HEK293T (cell line): ENCODE results near the gene UBE3D.
"Not testable (repeated sequence)": the region's sequence is repeated elsewhere in the genome, so short reads cannot be mapped to it uniquely, and the experiment has no call there.

Source experiments
- CTCF ChIA-PET: fragments of 350-600 bp; formaldehyde crosslinking; extraction: SDS; loops from one replicate; lab custom pipeline; 2021; ENCODE audit warnings: antibody characterized with exemption, inconsistent platforms; lab: Yijun Ruan, JAX
- POLR2A ChIA-PET: fragments of 350-600 bp; formaldehyde crosslinking; extraction: SDS; loops from one replicate; lab custom pipeline; 2020; ENCODE audit warnings: antibody characterized with exemption, inconsistent platforms; lab: Yijun Ruan, JAX
- DNase-seq: peaks from one replicate; pipeline ENCODE4 v3.0.0; 2012; ENCODE audit warnings: mixed read lengths; ENCODE audit errors: extremely low spot score
- ARNT ChIP-seq: fragments of 450-650 bp; IDR thresholded peaks from 2 replicates; pipeline ENCODE4 v1.6.1; 2017; ENCODE audit warnings: mild to moderate bottlenecking
- BHLHE40 ChIP-seq: fragments of 450-650 bp; IDR thresholded peaks from 2 replicates; pipeline ENCODE4 v1.6.1; 2016; ENCODE audit warnings: mild to moderate bottlenecking, moderate library complexity, borderline replicate concordance
- CTBP1 ChIP-seq: fragments of 450-650 bp; IDR thresholded peaks from 2 replicates; pipeline ENCODE4 v1.6.1; 2016; ENCODE audit warnings: borderline replicate concordance
- ELF4 ChIP-seq: fragments of 450-650 bp; IDR thresholded peaks from 2 replicates; pipeline ENCODE4 v1.6.1; 2017; ENCODE audit warnings: antibody characterized with exemption
- FOXA1 ChIP-seq: fragments of 450-650 bp; IDR thresholded peaks from 2 replicates; pipeline ENCODE4 v1.6.1; 2016; ENCODE audit warnings: mild to moderate bottlenecking
- FOXK2 ChIP-seq: fragments of 450-650 bp; IDR thresholded peaks from 2 replicates; pipeline ENCODE4 v1.6.1; 2016; ENCODE audit warnings: mild to moderate bottlenecking
- FOXM1 ChIP-seq: fragments of 450-650 bp; IDR thresholded peaks from 2 replicates; pipeline ENCODE4 v1.6.1; 2017; ENCODE audit warnings: mild to moderate bottlenecking, borderline replicate concordance
- HDGF ChIP-seq: fragments of 450-650 bp; IDR thresholded peaks from 2 replicates; pipeline ENCODE4 v1.6.1; 2017; ENCODE audit warnings: antibody characterized with exemption, borderline replicate concordance
- L3MBTL2 ChIP-seq: fragments of 450-650 bp; conservative IDR thresholded peaks from 2 replicates; pipeline ENCODE4 v1.6.1; 2016; ENCODE audit warnings: mild to moderate bottlenecking
- LEF1 ChIP-seq: fragments of 450-650 bp; IDR thresholded peaks from 2 replicates; pipeline ENCODE4 v1.6.1; 2017; ENCODE audit warnings: mild to moderate bottlenecking, borderline replicate concordance
- NFRKB ChIP-seq: fragments of 450-650 bp; IDR thresholded peaks from 2 replicates; pipeline ENCODE4 v1.6.1; 2016; ENCODE audit warnings: mild to moderate bottlenecking, moderate library complexity
- SP1 ChIP-seq: fragments of 450-650 bp; IDR thresholded peaks from 2 replicates; pipeline ENCODE4 v1.6.1; 2017
- SUZ12 ChIP-seq: fragments of 450-650 bp; IDR thresholded peaks from 2 replicates; pipeline ENCODE4 v1.6.1; 2016; ENCODE audit warnings: mild to moderate bottlenecking
- TARDBP ChIP-seq: fragments of 450-650 bp; IDR thresholded peaks from 2 replicates; pipeline ENCODE4 v1.6.1; 2016
- ZNF384 ChIP-seq: fragments of 450-650 bp; IDR thresholded peaks from 2 replicates; pipeline ENCODE4 v1.6.1; 2016
- TF ChIP-seq, protein P1 (sequence below): fragments of 450-650 bp; IDR thresholded peaks from 2 replicates; pipeline ENCODE4 v1.6.1; 2016

Gene UBE3D

DNA sequence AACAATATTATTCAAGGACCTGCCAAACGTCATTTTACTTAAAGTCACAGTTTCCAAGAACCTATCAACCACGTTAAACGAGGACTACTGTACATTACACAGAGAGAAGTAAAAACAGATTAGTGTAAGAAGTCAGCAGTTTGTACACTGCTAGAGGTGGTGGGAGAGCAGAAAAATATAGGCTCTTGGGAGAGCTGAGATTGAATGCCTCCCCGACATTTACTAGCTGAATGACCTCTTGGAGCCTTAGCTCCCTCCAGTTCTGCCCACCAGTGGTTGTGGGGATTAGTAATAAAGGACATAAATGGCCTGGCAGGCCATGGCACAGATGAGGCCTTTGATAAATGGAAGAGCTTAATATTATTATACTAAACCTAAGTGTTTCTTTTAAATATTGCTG lies 161.4 kb downstream of the UBE3D start:
- POLR2A ChIA-PET: no interaction called here
- DNase-seq: no peak
- CTCF ChIA-PET: no interaction called here
- TF ChIP-seq ZNF384 (no peak), BHLHE40 (no peak), FOXM1 (no peak), ELF4 (no peak), SP1 (no peak)
- TF ChIP-seq, protein P1, sequence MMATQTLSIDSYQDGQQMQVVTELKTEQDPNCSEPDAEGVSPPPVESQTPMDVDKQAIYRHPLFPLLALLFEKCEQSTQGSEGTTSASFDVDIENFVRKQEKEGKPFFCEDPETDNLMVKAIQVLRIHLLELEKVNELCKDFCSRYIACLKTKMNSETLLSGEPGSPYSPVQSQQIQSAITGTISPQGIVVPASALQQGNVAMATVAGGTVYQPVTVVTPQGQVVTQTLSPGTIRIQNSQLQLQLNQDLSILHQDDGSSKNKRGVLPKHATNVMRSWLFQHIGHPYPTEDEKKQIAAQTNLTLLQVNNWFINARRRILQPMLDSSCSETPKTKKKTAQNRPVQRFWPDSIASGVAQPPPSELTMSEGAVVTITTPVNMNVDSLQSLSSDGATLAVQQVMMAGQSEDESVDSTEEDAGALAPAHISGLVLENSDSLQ: no peak

DNA sequence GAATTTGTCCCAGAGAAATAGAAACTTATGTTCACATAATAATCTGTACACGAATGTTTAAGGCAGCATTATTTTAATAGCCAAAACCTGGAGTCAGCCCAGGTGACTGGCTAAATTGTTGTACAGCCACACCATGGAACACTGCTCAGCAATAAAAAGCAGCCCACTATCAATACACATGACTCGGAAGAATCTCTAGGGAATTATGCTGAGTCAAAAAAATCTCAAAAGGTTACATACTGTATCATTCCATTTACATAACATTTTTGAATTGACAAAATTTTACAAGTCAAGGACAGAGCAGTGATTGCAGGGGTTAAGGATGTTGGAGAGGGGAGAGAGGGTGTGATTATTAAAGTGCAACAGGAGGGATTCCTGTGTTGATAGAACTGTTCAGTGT lies 163.4 kb downstream of the UBE3D start:
- TF ChIP-seq ZNF384: no peak
- TF ChIP-seq HDGF: no peak
- TF ChIP-seq SP1: no peak
- no peak for TF ChIP-seq NFRKB
- no peak for TF ChIP-seq SUZ12
- TF ChIP-seq L3MBTL2: no peak
- TF ChIP-seq FOXK2: no peak
- no peak for TF ChIP-seq ELF4
- POLR2A ChIA-PET: no interaction called here
- CTCF ChIA-PET: interaction anchor here (0.6 kb wide), 1 partner anchor 73 kb away, joined by 11 read pairs; no protein-coding TSS in a partner anchor
- DNase-seq: no peak

DNA sequence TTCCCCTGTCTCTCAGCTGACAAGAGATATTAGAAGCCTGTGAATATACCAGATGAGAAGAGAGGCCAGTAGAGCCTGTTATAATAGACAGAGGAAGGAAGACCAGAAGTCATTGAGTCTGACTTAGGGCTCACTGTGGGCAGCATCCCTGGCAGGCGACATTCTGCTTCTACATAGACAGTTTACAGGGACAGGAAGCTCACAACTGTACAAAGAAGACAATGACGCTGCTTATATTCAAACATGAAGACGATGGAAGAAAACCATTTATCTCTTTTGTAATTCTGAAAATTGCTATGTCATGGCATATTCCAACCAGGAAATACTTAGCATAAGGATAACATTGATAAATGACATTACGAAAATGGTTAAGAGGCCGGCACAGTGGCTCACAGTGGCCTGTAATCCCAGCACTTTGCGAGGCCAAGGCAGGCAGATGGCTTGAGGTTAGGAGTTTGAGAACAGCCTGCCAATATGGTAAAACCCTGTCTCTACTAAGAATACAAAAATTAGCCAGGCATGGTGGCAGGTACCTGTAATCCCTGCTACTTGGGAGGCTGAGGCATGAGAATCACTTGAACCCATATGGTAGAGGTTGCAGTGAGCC lies 170.9 kb downstream of the UBE3D start:
- DNase-seq: no peak
- ChIA-PET CTCF (no interaction called here), POLR2A (no interaction called here)
- no peak for TF ChIP-seq CTBP1
- no peak for TF ChIP-seq FOXA1
- TF ChIP-seq, protein P1: no peak
- TF ChIP-seq ELF4: no peak
- TF ChIP-seq TARDBP: no peak

DNA sequence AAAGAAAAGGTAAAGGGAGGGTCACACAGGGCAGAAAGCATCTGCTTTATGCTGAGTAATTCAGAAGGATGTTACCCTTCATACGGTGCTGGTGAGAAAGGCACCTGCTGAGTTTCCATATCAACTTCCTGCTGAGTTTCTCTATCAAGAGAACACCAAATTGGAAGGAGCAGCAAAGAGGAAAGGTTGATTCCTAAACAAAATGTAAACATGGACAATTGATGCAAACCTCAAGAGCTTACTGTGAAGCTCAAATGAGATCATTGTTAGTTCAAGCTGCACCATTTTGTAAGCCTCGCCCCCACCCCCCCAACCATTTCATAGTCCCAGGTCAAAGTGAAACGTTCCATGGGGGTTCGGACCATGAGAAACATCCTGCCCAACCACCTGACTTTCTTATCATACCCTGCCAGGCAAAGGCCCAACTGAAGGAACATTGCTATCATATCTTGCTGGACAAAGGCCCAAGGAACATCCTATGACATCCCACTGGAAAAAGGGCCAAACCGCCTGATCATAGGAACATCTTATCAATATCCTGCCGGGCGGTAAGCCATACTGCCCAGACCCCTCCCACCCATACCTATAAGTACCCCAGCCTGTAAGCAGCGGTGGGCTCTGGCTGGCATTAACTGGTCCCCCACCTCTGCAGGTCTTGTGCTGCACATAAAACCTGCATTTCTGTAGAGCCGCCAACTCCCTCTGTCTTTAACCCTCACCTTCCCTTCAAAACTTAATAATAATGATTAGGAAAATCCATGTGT lies 171.6 kb downstream of the UBE3D start:
- no peak for DNase-seq
- no peak for TF ChIP-seq FOXM1
- no peak for TF ChIP-seq ARNT
- TF ChIP-seq NFRKB: no peak
- TF ChIP-seq ELF4: no peak
- TF ChIP-seq BHLHE40: no peak
- no peak for TF ChIP-seq SUZ12
- no peak for TF ChIP-seq FOXK2
- no peak for TF ChIP-seq ZNF384
- no peak for TF ChIP-seq L3MBTL2
- TF ChIP-seq SP1: no peak
- TF ChIP-seq CTBP1: no peak
- no peak for TF ChIP-seq FOXA1
- TF ChIP-seq LEF1: no peak
- TF ChIP-seq HDGF: no peak
- TF ChIP-seq, protein P1: no peak
- no peak for TF ChIP-seq TARDBP
- CTCF ChIA-PET: no interaction called here
- POLR2A ChIA-PET: no interaction called here

DNA sequence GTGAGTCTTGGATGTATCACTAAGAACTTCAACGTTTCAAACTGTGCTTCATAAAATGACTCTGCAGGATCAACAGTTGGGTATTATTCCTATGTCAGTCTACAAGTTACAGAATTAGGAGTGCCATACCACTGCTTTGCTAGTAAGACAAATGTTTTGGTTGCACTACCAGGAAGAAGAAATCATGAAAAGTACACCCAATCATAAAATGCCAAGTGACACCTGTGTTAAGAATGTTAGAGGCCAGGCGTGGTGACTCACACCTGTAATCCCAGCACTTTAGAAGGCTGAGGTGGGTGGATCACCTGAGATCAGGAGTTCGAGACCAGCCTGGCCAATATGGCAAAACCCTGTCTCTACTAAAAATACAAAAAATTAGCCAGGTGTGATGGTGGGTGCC lies 174.1 kb downstream of the UBE3D start:
- DNase-seq, CTCF ChIA-PET, POLR2A ChIA-PET: not testable (repeated sequence)

DNA sequence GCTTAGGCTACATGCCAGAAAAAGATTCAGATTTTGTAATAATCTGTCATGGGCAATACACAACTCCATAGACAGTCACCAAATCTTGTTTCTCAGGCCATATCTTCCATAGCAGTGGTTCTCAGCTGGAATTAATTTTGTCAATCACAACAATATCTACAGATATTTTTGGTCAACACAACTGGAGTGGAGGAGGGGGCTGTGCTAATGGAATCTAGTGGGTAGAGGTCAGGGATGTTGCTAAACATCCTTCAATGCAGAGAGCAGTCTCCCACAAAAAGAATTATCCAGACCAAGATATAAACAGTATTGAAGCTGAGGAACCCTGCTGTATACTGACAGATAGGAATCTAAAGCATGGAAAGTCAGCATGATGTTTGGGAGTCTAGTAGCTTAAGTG lies 174.6 kb downstream of the UBE3D start:
- DNase-seq: no peak
- ChIA-PET CTCF (no interaction called here), POLR2A (no interaction called here)
- TF ChIP-seq ELF4: no peak

DNA sequence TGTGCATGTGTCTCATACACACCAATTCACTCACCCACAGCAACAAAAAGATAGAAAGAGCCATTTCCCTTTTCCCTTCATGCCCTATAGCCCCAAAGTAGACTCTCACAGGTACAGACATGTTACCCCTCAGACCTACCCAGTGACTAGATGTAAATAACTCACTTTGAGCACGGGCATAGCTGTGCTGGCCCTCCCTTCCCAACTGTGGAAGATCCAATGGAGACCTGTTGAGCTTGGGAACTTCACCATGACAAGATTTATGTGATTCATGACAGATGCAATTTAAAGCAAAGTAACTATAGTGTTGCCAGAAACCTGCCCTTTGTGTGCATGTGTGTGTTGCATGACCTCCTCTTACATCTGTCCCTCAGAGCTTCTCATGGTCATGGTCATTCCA lies 175.4 kb downstream of the UBE3D start:
- TF ChIP-seq HDGF: no peak
- TF ChIP-seq FOXA1: no peak
- TF ChIP-seq L3MBTL2: no peak
- TF ChIP-seq NFRKB: no peak
- no peak for TF ChIP-seq CTBP1
- no peak for TF ChIP-seq ZNF384
- TF ChIP-seq ELF4: no peak
- ChIA-PET CTCF (no interaction called here), POLR2A (no interaction called here)
- no peak for DNase-seq
